Type B pancreatic cell (in vitro differentiated cells): Measurements from ENCODE around the gene SLC27A2. TPM values are rescaled to one million over a fixed set of nuclear protein-coding genes. Genes with fewer than 3 reads are reported as not detected.
"Not testable (repeated sequence)": the region's sequence is repeated elsewhere in the genome, so short reads cannot be mapped to it uniquely, and the experiment has no call there.

Source experiments
- DNase-seq: peaks from one replicate; pipeline ENCODE4 v3.0.0; 2021; ENCODE audit warnings: mixed read lengths; ENCODE audit not compliant: unreplicated experiment; ENCODE audit errors: extremely low spot score
- H3K27ac Mint-ChIP-seq: 2 replicates; pipeline ENCODE4 v1.8.0; 2021; ENCODE audit warnings: mild to moderate bottlenecking, mixed read lengths
- H3K27me3 Mint-ChIP-seq: 2 replicates; pipeline ENCODE4 v1.8.0; 2021; ENCODE audit warnings: mixed read lengths
- H3K36me3 Mint-ChIP-seq: 2 replicates; pipeline ENCODE4 v1.8.0; 2021; ENCODE audit warnings: mixed read lengths
- H3K4me1 Mint-ChIP-seq: one replicate; pipeline ENCODE4 v1.8.0; 2021; ENCODE audit warnings: mixed read lengths; ENCODE audit not compliant: unreplicated experiment
- H3K4me3 Mint-ChIP-seq: 2 replicates; pipeline ENCODE4 v1.8.0; 2021; ENCODE audit warnings: mild to moderate bottlenecking, mixed read lengths
- H3K9me3 Mint-ChIP-seq: 2 replicates; pipeline ENCODE4 v1.8.0; 2021; ENCODE audit warnings: mixed read lengths
- CTCF ChIP-seq: fragments of 200-600 bp; sonication (generic); conservative IDR thresholded peaks from 2 replicates; pipeline ENCODE4 v1.5.0; 2021; ENCODE audit warnings: antibody characterized with exemption, mild to moderate bottlenecking
- long read RNA-seq: library from polyadenylated mRNA; unstranded; transcript quantifications from one replicate; pipeline ENCODE4 v2.0.0, GENCODE V29; 2020
- total RNA-seq: library from RNA; stranded (reverse); gene quantifications from 2 replicates; pipeline ENCODE4 v1.2.1, GENCODE V29; 2021; ENCODE audit warnings: low replicate concordance

SLC27A2 gene
- 5.9 and 12.0 TPM in 2 replicates for total RNA-seq
- long read RNA-seq, transcript SLC27A2-201 (10 exons, 2,394 nt), result major isoform, 13 of 18 reads
- long read RNA-seq, partial matches to known transcripts, result 2 of 18 reads
- long read RNA-seq, other reads (novel, unspliced or antisense), result 1 of 18 reads

GRCh38 chr15:50181969-50182218, at the start of gene SLC27A2:
Gene SLC27A2, plus strand, starts transcription at chr15:50182196. Its CDS starts 232 bp downstream, at chr15:50182428.
- H3K4me3 Mint-ChIP-seq, result peak within 1 kb of the TSS; percentile 94
- no peaks in the 10 kb centered on the region for H3K36me3 Mint-ChIP-seq
- H3K9me3 Mint-ChIP-seq, result no peaks in the 10 kb centered on the region
- peaks cover 4% of the 10 kb centered on the region for H3K4me1 Mint-ChIP-seq
- H3K27me3 Mint-ChIP-seq, result peaks cover 64% of the 10 kb centered on the region
- peak; percentile 63 for TF ChIP-seq CTCF
- DNase-seq, result no peak
- peak within 1 kb of the TSS; percentile 53 for H3K27ac Mint-ChIP-seq

GRCh38 chr15:50132251-50132984, 49.6 kb upstream of the SLC27A2 start:
- not testable (repeated sequence) for DNase-seq, H3K4me3 Mint-ChIP-seq, H3K36me3 Mint-ChIP-seq, H3K4me1 Mint-ChIP-seq, H3K27me3 Mint-ChIP-seq, H3K27ac Mint-ChIP-seq, H3K9me3 Mint-ChIP-seq

GRCh38 chr15:50134524-50135024, 47.4 kb upstream of the SLC27A2 start:
- Mint-ChIP-seq H3K4me1 (peaks cover 8% of the 10 kb centered on the region), H3K36me3 (no peaks in the 10 kb centered on the region), H3K27me3 (no peaks in the 10 kb centered on the region), H3K9me3 (no peaks in the 10 kb centered on the region), H3K4me3 (no peak overlapping the region), H3K27ac (no peak overlapping the region)
- DNase-seq, result no peak
- TF ChIP-seq CTCF, result no peak

GRCh38 chr15:50135031-50135551, 46.9 kb upstream of the SLC27A2 start:
- Mint-ChIP-seq H3K27me3 (no peaks in the 10 kb centered on the region), H3K27ac (no peak overlapping the region), H3K4me1 (peaks cover 11% of the 10 kb centered on the region), H3K4me3 (no peak overlapping the region), H3K9me3 (no peaks in the 10 kb centered on the region), H3K36me3 (no peaks in the 10 kb centered on the region)
- no peak for TF ChIP-seq CTCF
- no peak for DNase-seq

- TF ChIP-seq CTCF, result no peak
Observed at GRCh38 chr15:50137330-50137761, 44.6 kb upstream of the SLC27A2 start.

GRCh38 chr15:50137893-50138292, 44.1 kb upstream of the SLC27A2 start:
- DNase-seq, result no peak
- Mint-ChIP-seq H3K4me3 (no peak overlapping the region), H3K36me3 (no peaks in the 10 kb centered on the region), H3K27ac (no peak overlapping the region), H3K9me3 (no peaks in the 10 kb centered on the region), H3K4me1 (peaks cover 11% of the 10 kb centered on the region), H3K27me3 (no peaks in the 10 kb centered on the region)
- no peak for TF ChIP-seq CTCF

More at GRCh38 chr15:50137330-50137761, 44.6 kb upstream of the SLC27A2 start:
- no peaks in the 10 kb centered on the region for H3K36me3 Mint-ChIP-seq
- no peak for DNase-seq
- H3K4me1 Mint-ChIP-seq, result peaks cover 11% of the 10 kb centered on the region
- H3K27me3 Mint-ChIP-seq, result no peaks in the 10 kb centered on the region
- no peak overlapping the region for H3K4me3 Mint-ChIP-seq
- H3K9me3 Mint-ChIP-seq, result no peaks in the 10 kb centered on the region
- peak overlapping the region; percentile 59 for H3K27ac Mint-ChIP-seq
